Cardiac septum (tissue), 1 donor: ENCODE data around the gene SYT2. TPM values are rescaled to one million over a fixed set of nuclear protein-coding genes. Genes with fewer than 3 reads are reported as not detected.
A peak's percentile ranks its signal among the peaks of the same experiment; 100 is the strongest.
"Not testable (repeated sequence)": the region's sequence is repeated elsewhere in the genome, so short reads cannot be mapped to it uniquely, and the experiment has no call there.

Source experiments
- DNase-seq: peaks from one replicate; pipeline ENCODE4 v3.0.0-alpha.2; 2020; ENCODE audit warnings: low spot score
- intact Hi-C: fragments of 100-400 bp; cut with DNase I; formaldehyde crosslinking; loops from one replicate; pipeline ENCODE4 v1.14.0; 2022
- total RNA-seq: library from RNA; stranded (reverse); fragmentation: NEBNext Ultra II Directional; extraction: Animal tissue kit (Norgen Biotek cat#: 25700); gene quantifications from one replicate; pipeline ENCODE4 v1.2.1, GENCODE V29; 2021
- donor health status: DM: no; HTN: no; CAD: no.

The SYT2 gene
- total RNA-seq, 1 donor from 2014 or later: not detected

DNA sequence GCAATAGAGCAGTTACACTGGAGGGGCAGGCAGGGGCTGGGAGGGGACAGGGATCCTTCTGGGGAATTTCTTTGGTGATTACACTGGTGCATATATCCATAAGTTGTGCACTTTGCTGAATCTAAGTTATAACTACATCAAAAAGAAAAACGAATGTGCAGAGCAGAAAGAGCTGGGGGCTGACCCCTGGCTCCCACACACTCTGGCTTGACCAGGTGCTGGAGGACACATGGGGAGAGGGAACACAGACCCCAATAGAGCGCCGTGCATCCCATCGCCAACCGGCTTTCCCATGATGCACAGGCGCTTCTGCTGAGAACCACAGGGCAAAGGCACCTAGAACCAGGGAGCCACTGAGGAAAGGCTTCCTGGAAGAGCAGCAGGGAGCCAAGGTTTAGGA lies 80.2 kb downstream of the SYT2 start:
- peak; percentile 47 for DNase-seq
- intact Hi-C loops: not testable (repeated sequence)

DNA sequence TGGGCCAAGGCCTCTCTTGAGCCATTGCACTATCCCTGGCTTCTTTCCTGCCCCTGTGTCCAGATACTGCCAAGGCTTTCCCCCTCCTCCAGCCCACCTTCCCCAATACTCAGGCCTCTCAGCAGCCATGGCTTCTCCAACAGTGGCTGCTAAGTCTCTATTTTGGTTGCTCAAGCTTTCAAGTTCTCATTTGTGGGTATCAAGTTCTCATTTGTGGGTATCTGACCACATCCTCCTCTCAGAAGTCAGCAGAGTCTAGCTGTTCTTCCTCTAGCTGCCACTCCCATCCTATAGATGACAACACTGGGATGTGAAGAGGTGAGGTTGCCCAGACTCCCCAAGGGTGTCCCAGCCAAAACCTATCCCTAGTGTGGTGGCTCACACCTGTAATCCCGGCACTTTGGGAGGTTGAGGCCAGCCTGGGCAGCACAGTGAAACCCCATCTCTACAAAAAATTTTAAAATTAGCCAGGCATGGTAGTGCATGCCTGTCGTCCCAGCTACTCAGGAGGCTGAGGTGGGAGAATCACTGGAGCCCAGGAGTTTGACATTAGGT lies 80.9 kb downstream of the SYT2 start:
- peak; percentile 68 for DNase-seq
- intact Hi-C loops: not testable (repeated sequence)

DNA sequence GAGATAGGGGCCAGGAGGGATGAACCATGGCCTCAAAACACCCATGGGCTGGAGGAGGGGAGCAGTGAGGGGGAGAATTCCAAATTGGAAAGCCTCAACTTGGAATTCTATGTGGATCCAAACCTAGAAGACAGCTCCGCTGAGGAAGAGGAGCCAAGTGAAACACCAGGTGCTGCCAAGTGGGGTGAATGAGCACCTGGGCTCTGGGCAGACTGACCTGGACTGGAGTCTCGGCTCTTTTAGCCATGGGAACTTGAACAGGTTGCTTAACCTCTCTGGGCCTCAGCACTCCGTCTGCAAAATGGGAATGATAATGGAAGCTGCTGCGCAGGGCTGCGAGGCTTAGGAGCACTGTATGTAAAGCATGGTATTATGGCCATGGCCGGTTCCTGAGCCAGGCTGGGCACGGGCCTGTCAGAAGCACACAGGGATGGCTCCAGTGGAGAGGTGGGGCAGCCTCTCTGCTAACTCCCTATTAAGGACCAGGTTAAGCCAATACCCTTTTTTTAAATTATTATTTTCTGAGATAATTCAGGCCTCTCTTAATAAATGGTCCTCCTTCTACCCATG lies 81.5 kb downstream of the SYT2 start:
- peak; percentile 64 for DNase-seq
- intact Hi-C loops: no loop called here

DNA sequence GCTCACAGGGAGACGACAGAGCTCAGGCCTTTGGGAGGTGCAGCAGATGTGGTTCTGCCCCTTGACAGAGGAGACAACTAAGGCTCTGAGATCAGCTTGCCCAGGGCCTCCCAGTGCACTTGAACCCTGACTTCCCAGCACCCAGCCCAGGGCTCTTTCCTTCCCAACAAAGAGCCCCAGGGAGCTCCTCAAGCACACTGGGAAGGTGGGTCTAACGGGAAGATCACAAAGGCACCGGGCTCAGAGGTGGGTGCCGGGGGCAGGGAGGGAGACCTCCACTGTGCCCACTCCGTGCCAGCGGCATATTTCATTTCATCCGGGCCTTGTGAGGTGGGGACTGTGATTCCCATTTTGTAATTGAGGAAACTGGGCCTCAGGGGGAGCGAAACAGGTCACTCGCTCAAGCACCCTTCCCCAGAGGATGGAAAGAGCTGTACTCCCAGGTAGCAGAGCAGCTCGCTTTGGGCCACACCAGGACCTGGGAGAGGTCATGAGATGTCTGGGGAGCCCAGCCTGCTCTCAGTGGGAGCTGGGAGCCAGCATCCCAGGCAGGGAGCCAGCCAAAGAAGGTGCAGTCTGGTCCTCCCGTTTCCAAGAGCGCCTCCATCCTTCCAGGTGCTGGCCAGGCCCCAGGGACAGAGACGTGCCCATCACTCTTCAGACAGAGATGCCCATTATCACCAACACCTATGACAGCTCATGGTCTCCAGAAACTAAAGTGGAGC lies 82.3 kb downstream of the SYT2 start:
- peak; percentile 38 for DNase-seq
- intact Hi-C loops: no loop called here

DNA sequence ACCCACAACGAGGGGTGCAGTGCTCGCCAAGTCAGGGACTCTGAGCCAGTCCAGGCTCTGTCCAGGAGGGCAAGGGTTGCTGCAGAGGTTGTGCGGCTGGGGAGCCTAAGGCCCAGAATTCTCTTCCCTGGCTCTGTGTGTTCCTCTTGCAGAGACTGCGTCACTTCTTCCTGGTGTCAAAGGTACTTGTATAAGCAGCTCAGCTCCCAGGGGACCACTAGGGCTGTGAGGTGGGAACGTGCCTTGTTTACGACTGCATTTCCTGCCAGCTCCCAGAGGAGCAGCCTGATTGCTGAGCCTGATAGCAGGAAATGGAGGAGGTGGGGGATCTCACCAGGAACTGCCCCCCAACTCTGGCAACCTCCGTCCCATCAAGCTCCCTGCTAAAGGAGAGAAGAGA lies 83.2 kb downstream of the SYT2 start:
- intact Hi-C loops: not testable (repeated sequence)

DNA sequence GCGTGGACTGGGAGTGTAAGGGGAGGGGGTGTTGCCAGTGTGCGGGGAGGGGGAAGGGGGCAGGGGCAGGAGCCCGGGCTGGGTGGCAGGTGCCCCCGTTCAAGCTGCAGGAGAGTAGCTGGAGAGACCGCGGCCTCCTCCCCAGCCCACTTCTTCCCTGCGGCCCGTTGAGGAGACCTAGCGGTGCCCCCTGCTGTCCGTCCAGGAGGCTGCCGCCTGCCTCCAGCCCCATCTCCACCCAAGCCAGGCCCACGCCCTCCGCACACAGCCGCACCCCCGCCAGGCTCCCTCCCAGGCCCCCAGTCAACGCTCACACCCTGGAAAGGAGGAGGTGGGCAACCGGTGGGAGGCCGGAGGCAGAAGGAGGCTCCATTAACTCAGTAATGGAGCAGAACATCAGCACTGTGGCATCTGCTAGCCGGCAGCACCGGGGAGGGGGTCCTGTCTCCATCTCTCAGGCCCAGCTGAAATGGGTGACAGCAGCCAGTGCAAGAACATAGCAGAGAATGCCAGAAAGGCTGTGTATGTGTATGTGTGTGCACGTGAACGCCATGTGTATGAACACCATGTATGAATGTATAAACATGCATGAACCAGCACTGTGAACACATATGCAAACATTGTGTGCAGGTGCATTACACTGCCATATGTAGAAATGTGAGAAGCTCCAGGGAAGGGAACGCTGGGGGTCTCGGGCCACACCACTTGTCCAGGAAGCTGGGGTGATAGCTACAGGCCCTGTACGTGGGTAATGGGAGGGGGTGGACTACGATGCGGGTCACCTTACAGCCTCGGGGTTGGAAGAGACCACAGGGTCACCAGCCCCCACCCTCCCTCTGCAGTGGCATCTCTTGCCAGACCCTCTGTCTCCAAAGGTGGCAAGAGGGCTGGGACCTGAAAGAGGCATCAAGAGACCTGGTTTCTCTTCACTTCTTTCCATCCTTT lies 84.6 kb downstream of the SYT2 start:
- intact Hi-C loops: no loop called here

More for the DNA sequence above, 83.2 kb downstream of the SYT2 start:
- DNase-seq: peak; percentile 67

DNA sequence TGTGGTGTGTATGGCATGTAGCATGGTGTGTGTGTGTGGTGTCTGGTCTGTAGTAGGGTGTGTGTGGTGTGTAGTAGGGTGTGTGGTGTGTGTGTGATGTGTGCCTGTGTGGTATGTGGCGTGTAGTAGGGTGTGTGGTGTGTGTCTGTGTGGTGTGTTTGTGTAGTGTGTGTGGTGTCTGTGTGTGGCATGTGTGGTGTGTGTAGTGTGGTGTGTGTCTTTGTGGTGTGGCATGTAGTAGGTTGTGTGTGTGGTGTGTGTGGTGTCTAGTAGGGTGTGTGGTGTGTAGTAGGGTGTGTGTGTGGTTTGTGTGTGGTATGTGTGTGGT lies 85.5 kb downstream of the SYT2 start:
- intact Hi-C loops: no loop called here
- DNase-seq: peak; percentile 3

More for the DNA sequence above, 84.6 kb downstream of the SYT2 start:
- DNase-seq: peak; percentile 88

DNA sequence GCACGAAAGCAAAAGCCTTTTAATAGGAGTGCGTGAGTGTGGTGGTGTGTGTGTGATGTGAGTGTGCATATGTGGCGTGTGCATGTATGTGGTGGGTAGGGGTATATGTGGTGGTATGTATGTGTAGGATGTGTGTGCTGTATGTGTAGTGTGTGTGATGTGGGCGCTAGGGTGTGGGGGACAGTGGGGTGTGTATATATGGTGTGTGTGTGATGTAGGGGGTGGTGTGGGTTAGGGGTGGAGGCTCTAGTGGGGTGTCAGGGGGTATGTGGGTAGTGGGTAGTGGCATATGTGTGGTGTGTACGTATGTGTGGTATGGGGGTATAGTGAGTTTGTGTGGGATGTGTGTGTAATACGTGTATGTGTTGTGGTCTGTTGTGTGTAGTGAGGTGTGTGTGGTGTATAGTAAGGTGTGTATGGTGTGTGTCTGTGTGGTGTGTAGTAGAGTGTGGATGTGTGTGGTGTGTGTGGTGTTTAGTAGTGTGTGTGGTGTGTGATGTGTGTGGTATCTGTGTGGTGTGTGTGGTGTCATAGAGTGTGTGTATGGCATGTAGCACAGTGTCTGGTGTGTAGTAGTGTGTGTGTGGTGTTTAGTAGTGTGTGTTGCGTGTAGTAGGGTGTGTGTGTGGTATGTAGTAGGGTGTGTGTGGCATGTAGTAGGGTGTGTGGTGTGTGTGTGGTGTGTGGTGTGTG lies 86.0 kb downstream of the SYT2 start:
- intact Hi-C loops: no loop called here

DNA sequence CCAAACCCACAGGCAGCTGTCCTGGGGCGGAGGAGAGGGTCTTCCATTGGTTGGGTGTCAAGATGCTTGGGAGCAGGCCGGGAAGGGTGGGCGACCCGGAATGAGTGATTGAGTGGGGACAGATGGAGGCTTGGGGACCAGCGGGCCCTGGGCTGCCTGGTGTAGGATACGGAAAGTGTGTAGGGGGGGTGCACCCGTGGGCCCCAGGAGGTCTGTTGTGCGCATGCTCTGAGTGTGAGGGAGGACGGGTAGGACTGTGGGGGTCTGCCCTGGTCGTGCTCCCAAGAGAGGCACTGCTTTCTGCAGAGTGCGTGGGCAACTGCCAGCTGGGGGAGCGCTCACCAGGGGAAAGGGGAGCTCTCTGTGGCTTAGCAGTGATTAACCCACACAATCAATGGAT lies 86.8 kb downstream of the SYT2 start:
- DNase-seq: peak; percentile 61
- intact Hi-C loops: not testable (repeated sequence)

More for the DNA sequence above, 86.0 kb downstream of the SYT2 start:
- peak; percentile 39 for DNase-seq

DNA sequence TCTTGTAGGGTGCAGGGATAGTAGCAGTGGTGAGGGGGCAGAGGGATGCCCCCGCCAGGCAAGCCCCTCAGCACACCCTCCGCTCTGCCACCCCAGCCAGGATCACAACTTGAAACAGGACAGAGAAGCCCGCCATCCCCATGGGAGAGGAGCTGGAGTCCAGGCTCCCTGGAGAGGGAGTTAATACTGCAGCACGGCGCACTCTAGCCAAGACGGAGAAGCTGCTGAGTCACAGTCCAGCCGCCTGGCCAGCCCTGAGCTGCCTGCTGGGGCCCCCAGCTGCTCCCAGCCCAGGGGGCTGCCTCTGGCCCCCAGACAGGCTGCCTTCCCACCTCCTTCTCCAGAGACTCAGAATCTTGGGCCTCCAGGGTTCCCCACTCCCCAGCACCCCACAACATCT lies 87.2 kb downstream of the SYT2 start:
- DNase-seq: peak; percentile 86
- intact Hi-C loops: no loop called here

DNA sequence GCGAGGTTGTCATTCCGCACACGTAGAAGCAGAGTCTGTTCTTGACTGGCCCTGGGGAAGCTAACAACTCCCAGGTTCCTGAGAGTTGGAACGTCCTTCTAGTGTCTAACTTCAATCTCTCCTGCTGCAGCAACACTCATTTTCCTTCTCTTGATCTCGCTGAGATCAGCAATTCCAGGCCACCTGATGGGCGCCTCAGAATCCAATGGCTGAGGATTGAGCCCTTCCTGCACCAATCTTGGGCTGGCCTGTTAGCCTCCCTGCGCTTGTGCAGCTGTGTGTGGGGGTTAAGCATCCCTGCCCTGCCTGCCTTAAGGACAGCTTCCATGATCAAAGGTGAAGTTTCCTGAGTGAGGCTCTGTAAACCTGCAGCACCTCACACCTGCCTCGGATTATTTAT lies 87.9 kb downstream of the SYT2 start:
- peak; percentile 31 for DNase-seq
- intact Hi-C loops: no loop called here

DNA sequence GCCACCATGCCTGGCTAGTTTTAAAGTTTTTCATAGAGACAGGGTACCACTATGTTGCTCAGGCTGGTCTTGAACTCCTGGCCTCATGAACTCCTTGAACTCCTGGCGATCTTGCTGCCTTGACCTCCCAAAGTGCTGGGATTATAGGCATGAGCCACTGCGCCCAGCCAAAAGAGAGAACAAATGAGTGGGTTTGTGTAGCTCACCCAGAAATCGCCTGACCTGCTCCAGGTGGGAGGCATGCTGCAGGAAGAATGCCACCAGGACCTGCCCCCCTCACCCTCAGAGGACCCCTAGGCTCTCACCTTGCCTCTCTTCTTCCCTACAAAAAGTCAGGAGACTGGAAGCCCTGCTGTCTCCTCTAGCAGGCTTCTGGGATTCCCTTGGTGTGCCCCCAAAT lies 88.8 kb downstream of the SYT2 start:
- intact Hi-C loops: no loop called here
- DNase-seq: peak; percentile 43

DNA sequence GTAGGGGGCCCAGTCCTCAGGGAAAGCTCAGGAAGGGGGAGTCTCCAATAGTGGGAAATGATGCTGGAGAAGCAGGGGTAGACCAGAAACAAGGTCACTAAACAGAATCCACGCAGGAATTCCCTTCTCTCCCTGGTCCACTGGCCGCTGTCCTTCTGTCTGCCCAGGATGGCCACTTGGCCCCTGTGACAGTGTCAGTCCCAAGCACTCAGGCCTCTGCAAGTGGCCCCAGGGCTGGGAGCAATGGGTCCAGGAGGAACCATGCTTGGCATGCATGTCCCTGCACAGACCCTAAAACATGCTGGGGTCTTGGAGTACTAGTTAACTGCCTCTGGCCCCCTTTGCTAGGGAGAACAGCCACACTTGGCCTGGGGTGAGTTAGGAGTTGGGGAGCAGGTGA lies 90.2 kb downstream of the SYT2 start:
- intact Hi-C loops: not testable (repeated sequence)
- peak; percentile 53 for DNase-seq

DNA sequence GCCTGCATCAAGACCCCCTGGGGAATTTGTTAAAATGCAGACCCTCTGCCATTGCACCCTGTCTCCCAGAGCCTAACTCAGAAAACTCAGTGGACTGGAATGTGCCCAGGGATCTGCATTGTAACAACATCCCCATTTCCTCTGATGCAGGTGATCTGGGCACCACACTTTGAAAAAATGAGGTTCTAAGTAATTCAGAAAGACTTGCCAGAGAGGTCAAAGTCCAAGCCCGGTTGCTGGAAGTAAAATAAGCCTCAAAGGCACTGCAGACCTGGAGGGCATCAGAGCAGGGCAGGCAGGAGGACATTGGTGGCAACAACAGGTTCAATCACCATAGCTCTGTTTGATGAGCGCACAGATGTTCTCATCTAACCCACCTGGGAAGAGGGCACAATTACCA lies 90.7 kb downstream of the SYT2 start:
- DNase-seq: peak; percentile 41
- intact Hi-C loops: loop anchor here (5.0 kb wide), 1 partner anchor 42 kb away; no protein-coding TSS in a partner anchor

DNA sequence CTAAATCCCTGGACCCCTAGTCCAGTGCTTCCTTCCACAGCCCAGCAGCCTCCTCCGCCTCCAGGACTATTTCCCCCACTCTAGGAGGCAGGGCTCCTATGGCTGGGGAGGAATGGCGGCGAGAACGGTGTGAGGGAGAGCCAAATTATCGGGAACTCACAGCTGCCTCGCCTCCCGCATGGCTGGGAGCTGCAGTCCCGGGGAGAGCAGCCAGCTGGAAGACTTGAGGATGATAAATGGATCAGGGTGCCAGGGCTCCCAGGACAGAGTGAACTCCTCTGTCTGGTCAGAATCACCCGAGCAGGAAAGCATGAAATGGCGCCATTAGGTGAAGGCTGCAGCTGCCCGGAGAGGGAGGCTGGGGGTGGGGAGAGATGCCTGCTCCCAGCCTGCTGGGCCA lies 91.2 kb downstream of the SYT2 start:
- intact Hi-C loops: loop anchor here (5.0 kb wide), 1 partner anchor 42 kb away; no protein-coding TSS in a partner anchor
- DNase-seq: peak; percentile 68

DNA sequence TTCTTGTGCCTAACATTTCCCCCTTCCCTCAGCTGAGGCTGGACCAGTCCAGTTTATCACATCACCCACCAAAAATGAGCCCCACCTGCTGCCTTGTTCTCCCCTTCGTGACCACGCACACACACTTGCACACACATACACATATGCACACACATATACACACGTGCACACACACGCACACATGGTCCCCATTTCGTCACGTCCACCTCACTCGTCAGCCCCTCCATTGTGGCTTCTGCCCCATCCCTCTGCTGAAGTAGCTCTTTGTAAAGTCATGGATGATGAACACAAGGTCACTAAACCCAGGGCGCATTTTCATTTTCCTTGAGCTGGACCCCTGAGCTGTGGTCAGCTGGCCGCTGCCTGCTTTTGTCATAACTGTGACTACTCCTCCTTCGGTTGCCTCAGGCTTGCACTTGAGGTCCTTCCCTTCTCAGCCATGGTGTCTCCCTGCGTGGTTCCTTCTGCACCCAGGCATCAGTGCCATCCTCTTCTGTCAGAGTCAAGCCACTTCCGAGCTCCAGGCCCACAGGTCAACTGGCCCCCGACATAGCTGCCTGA lies 93.8 kb downstream of the SYT2 start:
- no peak for DNase-seq

DNA sequence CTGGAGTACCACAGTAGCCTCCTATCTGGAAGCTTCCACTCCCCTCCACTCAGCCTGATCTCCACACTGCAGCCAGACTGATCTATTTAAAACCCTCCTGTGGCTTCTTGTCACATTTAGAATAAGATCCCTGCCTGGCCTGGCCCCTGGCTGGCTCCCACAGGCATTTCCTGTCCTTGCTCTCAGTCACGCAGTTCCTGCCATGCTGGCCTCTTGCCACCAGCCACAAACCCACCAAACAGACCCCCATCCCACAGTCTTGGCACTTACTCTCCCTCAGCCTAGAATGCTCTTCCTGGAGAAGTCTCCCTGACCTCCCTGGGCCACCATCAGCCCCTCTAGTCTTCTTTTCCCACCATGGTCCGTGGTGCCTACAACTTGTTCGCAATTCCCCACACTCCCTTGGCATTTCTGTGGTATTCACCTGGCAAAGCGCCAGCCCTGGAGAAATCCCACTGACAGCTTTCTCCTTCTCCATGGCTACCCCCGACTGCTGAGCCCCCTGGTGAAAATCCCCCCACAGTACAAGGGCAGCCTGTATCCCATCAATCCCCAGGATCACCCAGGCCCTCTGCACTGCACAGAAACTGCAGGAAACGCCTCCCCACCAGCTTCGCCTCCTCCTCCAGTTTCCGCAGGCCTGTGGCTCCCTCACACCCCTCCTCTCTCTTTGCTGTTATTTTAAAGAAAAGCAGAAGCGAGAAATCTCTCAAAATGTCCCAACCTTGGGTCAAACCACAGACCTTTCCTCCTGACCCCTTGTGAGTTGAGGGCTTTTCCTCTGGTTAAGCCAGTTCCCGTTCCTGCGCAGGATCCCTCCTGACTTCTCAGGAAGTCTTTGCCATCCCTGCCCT lies 94.5 kb downstream of the SYT2 start:
- no peak for DNase-seq
- intact Hi-C loops: loop anchor here (5.0 kb wide), 1 partner anchor 38 kb away; no protein-coding TSS in a partner anchor

More for the DNA sequence above, 93.8 kb downstream of the SYT2 start:
- intact Hi-C loops: loop anchor here (5.0 kb wide), 1 partner anchor 39 kb away; no protein-coding TSS in a partner anchor

DNA sequence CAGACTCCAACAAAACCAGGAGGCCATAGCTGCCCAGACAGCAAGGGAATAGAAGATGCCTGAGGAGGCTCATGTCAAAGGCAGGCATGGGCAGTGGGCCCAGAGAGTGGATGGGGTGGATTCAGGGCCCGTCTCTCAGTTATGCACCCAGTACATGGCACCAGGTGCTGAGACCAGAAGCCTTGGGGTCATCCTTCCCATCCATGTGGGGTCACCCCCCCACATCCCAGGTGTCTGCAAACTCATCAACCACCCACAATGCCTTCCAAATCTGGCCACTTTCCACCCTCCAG lies 95.1 kb downstream of the SYT2 start:
- not testable (repeated sequence) for DNase-seq
- intact Hi-C loops: loop anchor here (5.0 kb wide), 1 partner anchor 38 kb away; no protein-coding TSS in a partner anchor
